Measurements from ENCODE around the gene ASTN2. TPM values are rescaled to one million over a fixed set of nuclear protein-coding genes. Genes with fewer than 3 reads are reported as not detected.

The ASTN2 gene
- total and polyA plus RNA-seq, 2 experiments from 2014 or later, result 7.0 to 24.6 TPM

GRCh38 chr9:116873491-116873890, 541.4 kb downstream of the ASTN2 start:
- no peaks in the 10 kb centered on the region for H3K9me2 ChIP-seq (ENCODE audit: insufficient read depth)
- no peaks in the 10 kb centered on the region for H4K20me1 ChIP-seq (replicated peaks; ENCODE audit: insufficient read depth)
- H3K9me3 Mint-ChIP-seq, result peaks cover 34% of the 10 kb centered on the region
- H3K27me3 ChIP-seq (ENCODE audit: insufficient read depth), result no peaks in the 10 kb centered on the region
- H3K36me3 Mint-ChIP-seq (ENCODE audit: low read depth), result peaks cover 27% of the 10 kb centered on the region
- no peak for DNase-seq (ENCODE audit: low spot score)
- H3F3A ChIP-seq (replicated peaks; ENCODE audit: low read depth), result no peaks in the 10 kb centered on the region
- peaks cover 18% of the 10 kb centered on the region for H3K36me3 ChIP-seq (ENCODE audit: insufficient read depth)
- no peaks in the 10 kb centered on the region for H3K79me2 ChIP-seq (replicated peaks; ENCODE audit: insufficient read depth)
- no peak overlapping the region for H3K4me3 ChIP-seq
- ATAC-seq, result no peak
- H3K4me2 ChIP-seq, result no peak overlapping the region
- peaks cover 3% of the 10 kb centered on the region; the same call in 1 of the 3 replicates for H3K4me1 Mint-ChIP-seq
- no peaks in the 10 kb centered on the region for H3K4me1 ChIP-seq (ENCODE audit: insufficient read depth)
- no peak overlapping the region for H3K4me3 Mint-ChIP-seq
- TF ChIP-seq JUNB (IDR thresholded peaks at IDR 0.05; ENCODE audit: unreplicated experiment), result no peak
- no peak for TF ChIP-seq ZNF114 (CRISPR knock-in tag; IDR thresholded peaks at IDR 0.05)
- TF ChIP-seq, protein P1, sequence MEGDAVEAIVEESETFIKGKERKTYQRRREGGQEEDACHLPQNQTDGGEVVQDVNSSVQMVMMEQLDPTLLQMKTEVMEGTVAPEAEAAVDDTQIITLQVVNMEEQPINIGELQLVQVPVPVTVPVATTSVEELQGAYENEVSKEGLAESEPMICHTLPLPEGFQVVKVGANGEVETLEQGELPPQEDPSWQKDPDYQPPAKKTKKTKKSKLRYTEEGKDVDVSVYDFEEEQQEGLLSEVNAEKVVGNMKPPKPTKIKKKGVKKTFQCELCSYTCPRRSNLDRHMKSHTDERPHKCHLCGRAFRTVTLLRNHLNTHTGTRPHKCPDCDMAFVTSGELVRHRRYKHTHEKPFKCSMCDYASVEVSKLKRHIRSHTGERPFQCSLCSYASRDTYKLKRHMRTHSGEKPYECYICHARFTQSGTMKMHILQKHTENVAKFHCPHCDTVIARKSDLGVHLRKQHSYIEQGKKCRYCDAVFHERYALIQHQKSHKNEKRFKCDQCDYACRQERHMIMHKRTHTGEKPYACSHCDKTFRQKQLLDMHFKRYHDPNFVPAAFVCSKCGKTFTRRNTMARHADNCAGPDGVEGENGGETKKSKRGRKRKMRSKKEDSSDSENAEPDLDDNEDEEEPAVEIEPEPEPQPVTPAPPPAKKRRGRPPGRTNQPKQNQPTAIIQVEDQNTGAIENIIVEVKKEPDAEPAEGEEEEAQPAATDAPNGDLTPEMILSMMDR (conservative IDR thresholded peaks at IDR 0.05; ENCODE audit: low read depth in 2 of 2), result no peak
- no peak for TF ChIP-seq POLR2AphosphoS5 (IDR thresholded peaks at IDR 0.05; ENCODE audit: low read depth)
- TF ChIP-seq ZNF331 (CRISPR knock-in tag; IDR thresholded peaks at IDR 0.05; ENCODE audit: low read depth), result no peak
- TF ChIP-seq EZH2 (IDR thresholded peaks at IDR 0.05; ENCODE audit: low read depth, unreplicated experiment), result no peak
- TF ChIP-seq, protein P2, sequence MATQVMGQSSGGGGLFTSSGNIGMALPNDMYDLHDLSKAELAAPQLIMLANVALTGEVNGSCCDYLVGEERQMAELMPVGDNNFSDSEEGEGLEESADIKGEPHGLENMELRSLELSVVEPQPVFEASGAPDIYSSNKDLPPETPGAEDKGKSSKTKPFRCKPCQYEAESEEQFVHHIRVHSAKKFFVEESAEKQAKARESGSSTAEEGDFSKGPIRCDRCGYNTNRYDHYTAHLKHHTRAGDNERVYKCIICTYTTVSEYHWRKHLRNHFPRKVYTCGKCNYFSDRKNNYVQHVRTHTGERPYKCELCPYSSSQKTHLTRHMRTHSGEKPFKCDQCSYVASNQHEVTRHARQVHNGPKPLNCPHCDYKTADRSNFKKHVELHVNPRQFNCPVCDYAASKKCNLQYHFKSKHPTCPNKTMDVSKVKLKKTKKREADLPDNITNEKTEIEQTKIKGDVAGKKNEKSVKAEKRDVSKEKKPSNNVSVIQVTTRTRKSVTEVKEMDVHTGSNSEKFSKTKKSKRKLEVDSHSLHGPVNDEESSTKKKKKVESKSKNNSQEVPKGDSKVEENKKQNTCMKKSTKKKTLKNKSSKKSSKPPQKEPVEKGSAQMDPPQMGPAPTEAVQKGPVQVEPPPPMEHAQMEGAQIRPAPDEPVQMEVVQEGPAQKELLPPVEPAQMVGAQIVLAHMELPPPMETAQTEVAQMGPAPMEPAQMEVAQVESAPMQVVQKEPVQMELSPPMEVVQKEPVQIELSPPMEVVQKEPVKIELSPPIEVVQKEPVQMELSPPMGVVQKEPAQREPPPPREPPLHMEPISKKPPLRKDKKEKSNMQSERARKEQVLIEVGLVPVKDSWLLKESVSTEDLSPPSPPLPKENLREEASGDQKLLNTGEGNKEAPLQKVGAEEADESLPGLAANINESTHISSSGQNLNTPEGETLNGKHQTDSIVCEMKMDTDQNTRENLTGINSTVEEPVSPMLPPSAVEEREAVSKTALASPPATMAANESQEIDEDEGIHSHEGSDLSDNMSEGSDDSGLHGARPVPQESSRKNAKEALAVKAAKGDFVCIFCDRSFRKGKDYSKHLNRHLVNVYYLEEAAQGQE (IDR thresholded peaks at IDR 0.05; ENCODE audit: unreplicated experiment), result no peak
- TF ChIP-seq EZH2phosphoT487 (IDR thresholded peaks at IDR 0.05; ENCODE audit: unreplicated experiment), result no peak
- TF ChIP-seq NANOG (IDR thresholded peaks at IDR 0.05; ENCODE audit: borderline replicate concordance), result no peak
- no peak for TF ChIP-seq CREB1 (CRISPR knock-in tag; IDR thresholded peaks at IDR 0.05; ENCODE audit: low read depth)
- TF ChIP-seq STAT1 (IDR thresholded peaks at IDR 0.05; ENCODE audit: unreplicated experiment), result no peak
- no peak for TF ChIP-seq ZNF462 (CRISPR knock-in tag; IDR thresholded peaks at IDR 0.05)
- TF ChIP-seq ETS1 (IDR thresholded peaks at IDR 0.05), result no peak
- H3K27ac ChIP-seq (ENCODE audit: low read depth), result no peak overlapping the region
- no peak overlapping the region for H3K27ac Mint-ChIP-seq
- no peak overlapping the region for H2AFZ ChIP-seq
- no peaks in the 10 kb centered on the region for H3K27me3 Mint-ChIP-seq (ENCODE audit: insufficient read depth, low read depth, poor library complexity)

Data from GM23338 (cell line).